ENCODE results near the gene ZNF714. TPM values are rescaled to one million over a fixed set of nuclear protein-coding genes. Genes with fewer than 3 reads are reported as not detected.

The ZNF714 gene
- total RNA-seq, 1 donor from 2014 or later, result 12.5 TPM

DNA sequence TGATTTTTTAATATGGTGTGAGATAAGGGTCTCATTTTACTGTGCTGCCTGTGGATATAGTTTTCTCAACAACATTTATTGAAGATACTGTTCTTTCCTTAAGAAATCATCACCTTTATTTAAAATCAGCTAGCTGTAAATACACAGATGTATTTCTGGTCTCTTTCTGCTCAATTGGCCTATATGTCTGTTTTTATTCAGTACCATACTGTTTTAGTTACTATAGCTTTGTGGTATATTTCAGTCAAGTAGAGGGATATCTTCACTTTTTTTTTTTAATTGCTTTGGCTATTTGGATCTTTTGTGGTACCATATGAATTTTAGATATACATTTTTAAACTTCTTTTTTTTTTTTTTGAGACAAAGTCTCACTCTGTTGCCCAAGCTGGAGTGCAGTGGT lies 16.7 kb upstream of the ZNF714 start:
- POLR2A ChIA-PET, result no interaction called here
- H3K4me3 Mint-ChIP-seq, result no peak overlapping the region
- H3K27ac Mint-ChIP-seq, result no peak overlapping the region
- DNase-seq (no peak), ATAC-seq (ENCODE audit: low read depth) (no peak)
- peaks cover 51% of the 10 kb centered on the region for H3K36me3 Mint-ChIP-seq (ENCODE audit: low read depth)
- H3K27me3 Mint-ChIP-seq, result no peaks in the 10 kb centered on the region
- H3K9me3 Mint-ChIP-seq, result peaks cover 5% of the 10 kb centered on the region
- intact Hi-C loops (cut with micrococcal nuclease), result no loop called here
- TF ChIP-seq, protein P1, sequence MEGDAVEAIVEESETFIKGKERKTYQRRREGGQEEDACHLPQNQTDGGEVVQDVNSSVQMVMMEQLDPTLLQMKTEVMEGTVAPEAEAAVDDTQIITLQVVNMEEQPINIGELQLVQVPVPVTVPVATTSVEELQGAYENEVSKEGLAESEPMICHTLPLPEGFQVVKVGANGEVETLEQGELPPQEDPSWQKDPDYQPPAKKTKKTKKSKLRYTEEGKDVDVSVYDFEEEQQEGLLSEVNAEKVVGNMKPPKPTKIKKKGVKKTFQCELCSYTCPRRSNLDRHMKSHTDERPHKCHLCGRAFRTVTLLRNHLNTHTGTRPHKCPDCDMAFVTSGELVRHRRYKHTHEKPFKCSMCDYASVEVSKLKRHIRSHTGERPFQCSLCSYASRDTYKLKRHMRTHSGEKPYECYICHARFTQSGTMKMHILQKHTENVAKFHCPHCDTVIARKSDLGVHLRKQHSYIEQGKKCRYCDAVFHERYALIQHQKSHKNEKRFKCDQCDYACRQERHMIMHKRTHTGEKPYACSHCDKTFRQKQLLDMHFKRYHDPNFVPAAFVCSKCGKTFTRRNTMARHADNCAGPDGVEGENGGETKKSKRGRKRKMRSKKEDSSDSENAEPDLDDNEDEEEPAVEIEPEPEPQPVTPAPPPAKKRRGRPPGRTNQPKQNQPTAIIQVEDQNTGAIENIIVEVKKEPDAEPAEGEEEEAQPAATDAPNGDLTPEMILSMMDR (IDR thresholded peaks at IDR 0.05), result no peak
- CTCF ChIA-PET, result no interaction called here
- no peaks in the 10 kb centered on the region for H3K4me1 Mint-ChIP-seq

GRCh38 chr19:21084343-21084742 lies 2.3 kb downstream of the ZNF714 start:
- no peaks in the 10 kb centered on the region for H3K27me3 Mint-ChIP-seq
- H3K9me3 Mint-ChIP-seq, result no peaks in the 10 kb centered on the region
- DNase-seq (no peak), ATAC-seq (ENCODE audit: low read depth) (no peak)
- ChIA-PET POLR2A (no interaction called here), CTCF (no interaction called here)
- intact Hi-C loops (cut with micrococcal nuclease), result loop anchor here (5.0 kb wide), 4 partner anchors 47 to 423 kb away; partner anchors contain the start of genes ZNF429, ZNF66 and ZNF85
- no peak overlapping the region for H3K4me3 Mint-ChIP-seq
- H3K4me1 Mint-ChIP-seq, result peaks cover 13% of the 10 kb centered on the region
- TF ChIP-seq, protein P1 (IDR thresholded peaks at IDR 0.05), result no peak
- peaks cover 20% of the 10 kb centered on the region for H3K36me3 Mint-ChIP-seq (ENCODE audit: low read depth)
- H3K27ac Mint-ChIP-seq, result no peak overlapping the region

DNA sequence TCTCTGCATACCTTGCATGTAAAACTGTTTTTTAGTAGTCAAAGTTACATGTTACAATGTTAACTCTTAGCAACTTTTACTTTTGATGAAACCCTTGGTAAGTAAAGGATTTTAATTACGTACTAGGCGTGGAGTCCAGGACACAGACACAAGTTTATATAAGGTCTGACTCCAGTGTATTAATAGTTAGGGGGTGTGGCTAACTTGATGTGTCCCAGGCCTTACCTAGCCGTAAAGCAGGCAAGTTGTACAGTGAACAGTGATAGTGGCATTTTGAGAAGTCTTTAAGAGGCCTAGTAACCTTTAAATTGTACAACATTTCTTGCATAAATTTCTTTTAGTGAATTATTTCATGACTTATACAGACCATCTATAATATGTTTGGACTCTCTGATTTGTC lies 5.9 kb downstream of the ZNF714 start:
- H3K27ac Mint-ChIP-seq, result no peak overlapping the region
- H3K4me3 Mint-ChIP-seq, result no peak overlapping the region
- peaks cover 14% of the 10 kb centered on the region for H3K36me3 Mint-ChIP-seq (ENCODE audit: low read depth)
- POLR2A ChIA-PET, result no interaction called here
- DNase-seq, result no peak
- H3K27me3 Mint-ChIP-seq, result no peaks in the 10 kb centered on the region
- CTCF ChIA-PET, result no interaction called here
- TF ChIP-seq, protein P1 (IDR thresholded peaks at IDR 0.05), result no peak
- ATAC-seq (ENCODE audit: low read depth), result no peak
- H3K9me3 Mint-ChIP-seq, result no peaks in the 10 kb centered on the region
- intact Hi-C loops (cut with micrococcal nuclease), result no loop called here
- peaks cover 3% of the 10 kb centered on the region for H3K4me1 Mint-ChIP-seq

DNA sequence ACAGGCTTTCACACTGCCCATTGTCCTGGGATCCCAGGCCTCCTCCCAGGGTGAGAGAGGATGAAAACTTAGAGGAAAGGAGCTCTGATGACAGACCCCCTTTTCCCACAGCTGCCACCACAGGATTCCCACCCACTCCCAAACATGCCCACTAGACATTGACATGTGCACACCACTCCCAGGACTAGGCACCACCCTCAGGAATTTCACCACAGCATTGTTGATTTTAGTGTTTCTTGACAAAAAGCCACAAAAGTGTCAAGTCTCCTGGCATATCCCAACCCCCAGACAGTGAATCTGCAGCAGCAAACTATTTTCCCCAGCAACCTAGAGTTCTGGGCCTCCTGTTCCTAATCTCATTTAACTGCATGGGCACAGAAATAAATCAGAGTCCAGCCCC lies 10.1 kb downstream of the ZNF714 start:
- ChIA-PET CTCF (no interaction called here), POLR2A (no interaction called here)
- Mint-ChIP-seq H3K27me3 (no peaks in the 10 kb centered on the region), H3K36me3 (ENCODE audit: low read depth) (peaks cover 7% of the 10 kb centered on the region), H3K27ac (no peak overlapping the region), H3K9me3 (no peaks in the 10 kb centered on the region), H3K4me1 (no peaks in the 10 kb centered on the region), H3K4me3 (no peak overlapping the region)
- TF ChIP-seq, protein P1 (IDR thresholded peaks at IDR 0.05), result no peak
- DNase-seq (no peak), ATAC-seq (ENCODE audit: low read depth) (no peak)
- intact Hi-C loops (cut with micrococcal nuclease), result no loop called here

DNA sequence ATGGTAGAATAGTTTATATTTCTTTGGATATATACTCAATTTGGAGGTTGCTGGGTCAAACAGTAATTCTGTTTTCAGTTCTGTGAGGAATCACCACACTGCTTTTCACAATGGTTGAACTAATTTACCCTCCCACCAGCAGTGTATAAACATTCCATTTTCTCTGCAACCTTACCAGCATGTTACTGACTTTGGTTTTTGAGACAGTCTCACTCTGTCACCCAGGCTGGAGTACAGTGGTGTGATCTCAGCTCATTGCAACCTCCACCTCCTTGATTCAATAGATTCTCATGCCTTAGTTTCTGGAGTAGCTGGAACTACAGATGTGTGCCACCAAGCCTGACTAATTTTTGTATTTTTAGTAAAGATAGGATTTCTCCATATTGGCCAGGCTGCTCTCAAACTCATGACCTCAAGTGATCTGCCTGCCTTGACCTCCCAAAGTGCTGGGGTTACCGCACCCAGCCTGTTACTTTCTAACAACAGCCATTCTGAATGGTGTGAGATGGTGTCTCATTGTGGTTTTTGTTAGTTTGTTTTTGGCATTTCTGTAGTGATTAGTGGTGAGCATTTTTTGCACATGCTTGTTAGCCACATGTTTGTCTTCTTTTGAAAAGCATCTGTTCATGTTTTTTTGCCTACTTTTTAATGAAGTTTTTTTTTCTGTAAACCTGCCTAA lies 12.5 kb downstream of the ZNF714 start:
- TF ChIP-seq, protein P1 (IDR thresholded peaks at IDR 0.05), result no peak
- CTCF ChIA-PET, result no interaction called here
- Mint-ChIP-seq H3K4me3 (no peak overlapping the region), H3K27me3 (no peaks in the 10 kb centered on the region), H3K9me3 (no peaks in the 10 kb centered on the region), H3K4me1 (no peaks in the 10 kb centered on the region), H3K36me3 (ENCODE audit: low read depth) (peaks cover 14% of the 10 kb centered on the region), H3K27ac (no peak overlapping the region)
- no peak for ATAC-seq (ENCODE audit: low read depth)
- intact Hi-C loops (cut with micrococcal nuclease), result no loop called here
- no peak for DNase-seq
- POLR2A ChIA-PET, result no interaction called here
